GM12892 (cell line): ENCODE results near the gene RPTOR.

Source experiments
- POLR2A ChIP-seq: IDR thresholded peaks from 2 replicates; pipeline ENCODE4 v1.6.1; 2011; ENCODE audit warnings: low read depth, low read length, control low read depth
- POLR2AphosphoS5 ChIP-seq: IDR thresholded peaks from 2 replicates; pipeline ENCODE4 v1.6.1; 2011; ENCODE audit warnings: low read depth, low read length, control low read depth
- TAF1 ChIP-seq: IDR thresholded peaks from 2 replicates; pipeline ENCODE4 v1.6.1; 2011; ENCODE audit warnings: low read depth, mild to moderate bottlenecking, control low read depth, low read length, borderline replicate concordance

DNA sequence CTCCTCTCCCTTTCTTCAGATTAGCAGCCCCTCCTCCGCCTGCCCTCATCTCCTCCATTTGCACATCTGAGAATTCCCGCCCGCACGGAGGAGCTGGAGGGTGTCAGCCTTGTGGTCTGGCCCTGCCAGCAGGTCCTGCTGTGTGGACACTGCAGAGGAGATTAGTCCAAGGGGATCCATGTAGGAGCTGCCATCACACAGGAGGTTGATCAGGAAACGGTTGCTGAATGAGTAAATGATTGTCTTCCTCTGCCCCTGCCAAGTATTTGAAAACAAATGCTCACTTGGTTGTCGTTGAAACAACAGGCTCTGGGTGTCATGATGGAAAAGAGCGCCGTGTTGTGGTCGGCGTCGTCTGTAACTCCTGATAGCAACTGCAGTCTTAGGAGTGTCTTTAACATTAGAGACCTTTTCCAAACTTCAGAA, 383.2 kb downstream of the RPTOR start:
- no peak for TF ChIP-seq POLR2A
- TF ChIP-seq POLR2AphosphoS5, result no peak
- TF ChIP-seq TAF1, result no peak
